WERI-Rb-1 (cell line): ENCODE measurements around the gene RASIP1.
A peak's percentile ranks its signal among the peaks of the same experiment; 100 is the strongest.

ENCODE experiments used
- DNase-seq: peaks from one replicate; pipeline ENCODE4 v3.0.0-alpha.2; 2020
- H3K27ac ChIP-seq: fragments of 250-450 bp; sonication (Bioruptor Pico); 2 replicates; pipeline ENCODE4 v1.5.1; 2020; ENCODE audit warnings: mild to moderate bottlenecking, moderate library complexity
- H3K27me3 ChIP-seq: fragments of 250-450 bp; sonication (Bioruptor Pico); 2 replicates; pipeline ENCODE4 v1.5.1; 2021; ENCODE audit warnings: mild to moderate bottlenecking, low read depth, moderate library complexity; ENCODE audit not compliant: insufficient read depth, severe bottlenecking
- H3K36me3 ChIP-seq: fragments of 250-450 bp; sonication (Bioruptor Pico); 2 replicates; pipeline ENCODE4 v1.5.1; 2020; ENCODE audit warnings: mild to moderate bottlenecking, moderate library complexity
- H3K4me3 ChIP-seq: 2 replicates; pipeline ENCODE4 v1.5.1; 2011; ENCODE audit warnings: low read depth, mild to moderate bottlenecking, control low read depth, low read length
- H3K9me3 ChIP-seq: fragments of 250-450 bp; sonication (Bioruptor Pico); 2 replicates; pipeline ENCODE4 v1.5.1; 2021; ENCODE audit warnings: mild to moderate bottlenecking, moderate library complexity; ENCODE audit not compliant: severe bottlenecking
- TF ChIP-seq, protein P1 (sequence below): IDR thresholded peaks from 2 replicates; pipeline ENCODE4 v1.5.1; 2011; ENCODE audit warnings: low read depth, mild to moderate bottlenecking, control low read depth, inconsistent platforms, low read length

The RASIP1 gene

DNA sequence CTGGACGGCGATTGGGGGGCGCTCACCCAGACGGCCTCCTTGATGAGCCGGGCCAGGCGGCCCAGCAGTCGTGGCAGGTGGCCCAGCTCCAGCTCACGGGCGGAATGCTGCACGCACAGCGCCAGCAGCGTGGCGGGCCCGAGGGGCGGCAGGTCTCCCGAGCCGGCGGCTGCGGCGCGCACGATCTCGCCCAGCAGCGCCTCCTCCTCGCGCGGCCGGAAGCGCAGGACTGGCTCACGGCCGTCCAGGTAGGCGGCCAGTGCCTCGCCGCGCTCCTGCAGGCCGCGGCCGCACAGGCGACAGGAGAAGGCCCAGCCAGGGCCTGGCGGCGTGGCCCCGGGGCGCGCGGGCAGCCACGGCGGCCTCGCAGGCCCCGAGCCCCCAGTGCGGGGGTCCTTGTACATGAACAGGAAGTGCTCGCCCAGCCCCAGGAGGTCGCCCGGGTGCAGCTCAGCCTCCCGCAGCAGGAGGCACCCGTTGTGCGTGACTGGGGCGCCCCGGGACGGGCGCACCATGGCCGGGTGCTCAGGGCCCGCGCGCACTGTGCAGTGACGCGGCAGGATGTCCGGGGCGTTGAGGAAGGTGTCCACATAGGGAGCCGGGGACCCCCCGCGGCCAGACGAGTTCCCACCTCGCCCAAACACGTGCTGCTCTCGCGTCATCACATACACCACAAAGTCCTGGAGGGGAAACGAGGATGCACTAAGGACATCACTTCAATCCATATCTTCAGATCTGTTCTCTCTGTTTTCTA lies 11.3 kb downstream of the RASIP1 start:
- no peaks in the 10 kb centered on the region for H3K9me3 ChIP-seq
- TF ChIP-seq, protein P1, sequence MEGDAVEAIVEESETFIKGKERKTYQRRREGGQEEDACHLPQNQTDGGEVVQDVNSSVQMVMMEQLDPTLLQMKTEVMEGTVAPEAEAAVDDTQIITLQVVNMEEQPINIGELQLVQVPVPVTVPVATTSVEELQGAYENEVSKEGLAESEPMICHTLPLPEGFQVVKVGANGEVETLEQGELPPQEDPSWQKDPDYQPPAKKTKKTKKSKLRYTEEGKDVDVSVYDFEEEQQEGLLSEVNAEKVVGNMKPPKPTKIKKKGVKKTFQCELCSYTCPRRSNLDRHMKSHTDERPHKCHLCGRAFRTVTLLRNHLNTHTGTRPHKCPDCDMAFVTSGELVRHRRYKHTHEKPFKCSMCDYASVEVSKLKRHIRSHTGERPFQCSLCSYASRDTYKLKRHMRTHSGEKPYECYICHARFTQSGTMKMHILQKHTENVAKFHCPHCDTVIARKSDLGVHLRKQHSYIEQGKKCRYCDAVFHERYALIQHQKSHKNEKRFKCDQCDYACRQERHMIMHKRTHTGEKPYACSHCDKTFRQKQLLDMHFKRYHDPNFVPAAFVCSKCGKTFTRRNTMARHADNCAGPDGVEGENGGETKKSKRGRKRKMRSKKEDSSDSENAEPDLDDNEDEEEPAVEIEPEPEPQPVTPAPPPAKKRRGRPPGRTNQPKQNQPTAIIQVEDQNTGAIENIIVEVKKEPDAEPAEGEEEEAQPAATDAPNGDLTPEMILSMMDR, result no peak
- no peak for DNase-seq
- no peaks in the 10 kb centered on the region for H3K27me3 ChIP-seq
- no peaks in the 10 kb centered on the region for H3K36me3 ChIP-seq
- H3K27ac ChIP-seq, result no peak overlapping the region
- H3K4me3 ChIP-seq, result no peak overlapping the region

DNA sequence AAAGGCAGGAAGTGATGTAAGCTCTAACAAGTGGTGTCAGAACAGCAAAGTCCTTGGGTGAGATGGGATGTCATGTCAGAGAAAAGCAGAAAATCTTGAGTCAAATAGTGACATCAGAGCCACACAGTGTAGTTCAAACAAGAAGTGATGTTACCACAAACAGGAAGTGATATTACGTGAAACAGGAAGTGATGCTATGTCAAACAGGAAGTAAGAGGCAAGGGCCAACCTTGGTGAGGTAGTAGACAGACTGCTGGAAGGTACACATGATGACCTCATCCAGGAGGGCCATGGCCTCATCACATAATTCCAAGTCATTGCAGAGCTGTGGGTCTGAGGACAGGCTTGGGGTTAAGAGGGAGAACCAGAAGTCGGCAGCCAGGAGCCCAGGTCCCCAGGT lies 13.9 kb downstream of the RASIP1 start:
- TF ChIP-seq, protein P1, result no peak
- no peak for DNase-seq
- Histone ChIP-seq H3K4me3 (no peak overlapping the region), H3K9me3 (no peaks in the 10 kb centered on the region), H3K27ac (no peak overlapping the region), H3K27me3 (no peaks in the 10 kb centered on the region), H3K36me3 (no peaks in the 10 kb centered on the region)

DNA sequence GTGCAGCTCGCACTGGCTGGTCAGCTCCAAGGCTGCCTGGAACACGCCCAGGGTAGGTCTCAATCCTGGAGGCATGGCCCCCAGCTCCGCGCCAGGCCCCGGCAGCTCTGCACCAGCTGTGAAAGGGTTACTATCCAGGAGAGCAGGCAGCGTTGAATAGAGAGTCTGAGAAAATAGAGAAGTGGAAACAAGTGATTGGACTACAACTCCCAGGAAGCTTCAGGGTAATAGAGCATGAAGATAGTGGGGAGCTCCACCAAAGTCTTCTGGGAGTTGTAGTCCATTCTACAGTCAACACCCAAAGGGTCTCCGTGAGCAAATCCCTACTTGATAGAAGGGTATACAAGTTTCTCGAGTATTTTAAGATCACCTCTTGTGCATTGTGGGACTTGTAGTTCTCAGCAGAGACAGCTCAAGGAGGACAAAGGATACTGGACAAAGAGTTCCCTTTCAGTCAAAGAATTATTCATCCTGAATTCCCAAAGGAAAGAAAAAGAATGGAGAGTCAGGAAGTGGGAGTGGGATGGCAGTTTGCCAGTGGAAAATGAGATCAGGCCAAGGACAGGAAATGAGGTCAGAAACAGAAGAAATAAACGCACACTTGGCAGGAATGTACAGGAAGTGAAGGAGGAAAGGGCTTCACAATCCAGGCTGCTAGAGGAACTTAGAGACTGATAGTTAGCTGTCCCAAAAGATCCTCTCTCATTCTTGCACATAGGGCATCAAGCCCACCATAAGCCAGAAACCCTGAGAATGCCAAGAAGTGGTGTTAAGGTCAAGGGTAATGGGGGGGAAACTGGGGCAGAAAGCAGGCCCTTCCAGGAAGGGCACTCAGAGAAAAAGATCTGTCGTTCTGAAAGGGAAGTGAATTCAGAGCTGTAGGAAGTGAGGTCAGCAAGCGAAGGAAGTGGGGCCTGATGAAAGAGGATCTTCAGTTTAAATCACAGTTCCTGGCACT lies 15.3 kb downstream of the RASIP1 start:
- no peaks in the 10 kb centered on the region; the same call in 1 of the 2 replicates for H3K36me3 ChIP-seq
- H3K27ac ChIP-seq, result no peak overlapping the region
- no peak overlapping the region for H3K4me3 ChIP-seq
- no peak for DNase-seq
- H3K27me3 ChIP-seq, result no peaks in the 10 kb centered on the region
- H3K9me3 ChIP-seq, result no peaks in the 10 kb centered on the region
- TF ChIP-seq, protein P1, result no peak

DNA sequence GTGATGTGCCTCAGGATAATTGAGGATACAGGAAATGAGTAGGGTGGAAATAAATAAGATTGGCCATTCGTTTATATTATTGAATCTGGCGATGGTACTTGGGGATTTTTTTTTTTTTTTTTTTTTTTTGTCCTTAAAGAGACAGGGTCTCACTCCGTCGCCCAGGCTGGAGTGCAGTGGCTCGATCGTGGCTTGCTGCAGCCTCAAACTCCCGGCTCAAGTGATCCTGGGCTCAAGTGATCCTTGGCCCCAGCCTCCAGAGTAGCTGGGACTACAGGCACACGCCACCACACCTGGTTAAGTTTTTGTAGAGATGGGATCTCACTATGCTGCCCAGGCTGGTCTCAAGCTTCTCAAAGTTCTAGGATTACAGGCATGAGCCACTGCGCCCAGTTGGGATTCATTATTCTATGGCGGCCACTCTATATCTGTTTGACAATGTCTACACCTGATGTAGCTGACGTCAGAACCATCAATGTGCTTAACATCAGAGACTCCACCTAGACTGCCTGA lies 18.2 kb downstream of the RASIP1 start:
- Histone ChIP-seq H3K4me3 (no peak overlapping the region), H3K9me3 (no peaks in the 10 kb centered on the region), H3K36me3 (no peaks in the 10 kb centered on the region; the same call in 1 of the 2 replicates), H3K27ac (no peak overlapping the region), H3K27me3 (no peaks in the 10 kb centered on the region)
- TF ChIP-seq, protein P1, result no peak
- no peak for DNase-seq

DNA sequence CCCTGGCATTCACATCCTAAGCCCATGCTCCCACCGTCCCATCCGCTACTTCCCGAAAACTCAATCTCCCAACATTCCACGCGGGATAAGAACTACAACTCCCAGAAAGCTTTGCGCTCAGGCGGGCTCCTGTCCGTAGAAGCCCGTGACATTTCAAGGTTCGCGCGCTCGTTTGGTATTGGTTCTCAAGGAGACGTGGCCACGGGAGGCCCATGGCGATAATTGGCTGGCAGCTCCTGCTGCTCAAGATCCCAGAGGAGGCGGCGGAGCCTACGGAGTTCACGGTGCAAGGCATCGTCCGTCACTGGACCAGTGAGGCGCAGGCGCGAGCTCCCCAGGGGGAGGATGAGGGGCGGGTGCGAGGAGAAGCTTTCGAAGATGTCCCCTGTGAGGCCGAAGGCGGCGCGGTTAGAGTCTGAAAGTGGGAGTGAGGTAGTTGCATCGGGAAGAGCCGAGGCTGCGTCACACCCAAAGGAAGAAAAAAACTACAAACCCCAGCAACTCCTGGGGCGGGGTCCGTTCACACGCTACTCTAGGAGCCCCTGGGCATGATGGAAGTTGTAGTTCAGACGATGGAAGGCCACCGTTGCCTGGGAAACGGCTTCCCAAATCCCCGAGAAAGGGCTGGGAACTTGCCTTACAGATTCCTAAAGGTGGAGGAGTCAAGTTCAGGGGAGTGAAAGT lies 19.7 kb downstream of the RASIP1 start:
- peak overlapping the region; percentile 81 for H3K4me3 ChIP-seq
- H3K9me3 ChIP-seq, result no peaks in the 10 kb centered on the region
- TF ChIP-seq, protein P1, result no peak

More for the DNA sequence above, 19.7 kb downstream of the RASIP1 start:
- Histone ChIP-seq H3K36me3 (no peaks in the 10 kb centered on the region; the same call in 1 of the 2 replicates), H3K27me3 (no peaks in the 10 kb centered on the region), H3K27ac (peak overlapping the region; percentile 88)
- peak; percentile 99 for DNase-seq
